Left renal cortex interstitium (tissue), 4 donors: ENCODE measurements around the gene ZNF24. TPM values are rescaled to one million over a fixed set of nuclear protein-coding genes. Genes with fewer than 3 reads are reported as not detected.

Source experiments
- DNase-seq, 4 donors: peaks; one replicate each; pipeline ENCODE4 v3.0.0-alpha.2; 2013; ENCODE audit warnings: low read depth in 4 of 4, low spot score in 2 of 4, missing footprints in 1 of 4
- polyA plus RNA-seq, 4 donors: library from polyadenylated mRNA; unstranded; fragments of 120-200 nt; gene quantifications; one replicate each; pipeline ENCODE4 v1.2.1, GENCODE V29; 2013; ENCODE audit not compliant: insufficient read length in 4 of 4

Gene ZNF24
- polyA plus RNA-seq, 4 donors, result 67.7 to 77.6 (median 74.3) TPM

- DNase-seq, result no peak
Observed at GRCh38 chr18:35306588-35307250, 37.5 kb downstream of the ZNF24 start.

GRCh38 chr18:35303610-35304009, 40.6 kb downstream of the ZNF24 start:
- DNase-seq, result no peak

GRCh38 chr18:35296060-35296459, 48.2 kb downstream of the ZNF24 start:
- DNase-seq, result no peak

- DNase-seq, result no peak
Observed at GRCh38 chr18:35291166-35291565, 53.1 kb downstream of the ZNF24 start.

GRCh38 chr18:35290094-35290735, 54.0 kb downstream of the ZNF24 start, which contains the start of gene ZSCAN30:
ZSCAN30 (minus strand) TSS chr18:35290229; CDS start chr18:35264352, 25,877 bp downstream.
- DNase-seq, result peak; percentile 90 to 94 (median 92)

GRCh38 chr18:35289727-35290093, 54.5 kb downstream of the ZNF24 start:
- DNase-seq, result peak in 2 of 4 donors; percentile 5 to 60

- DNase-seq, result peak in 2 of 4 donors; percentile 5 to 34
Observed at GRCh38 chr18:35289293-35289692, 54.9 kb downstream of the ZNF24 start.

GRCh38 chr18:35284841-35285240, 59.4 kb downstream of the ZNF24 start:
- no peak for DNase-seq

GRCh38 chr18:35283923-35284794, 60.1 kb downstream of the ZNF24 start:
- no peak for DNase-seq

GRCh38 chr18:35282353-35282752, 61.9 kb downstream of the ZNF24 start:
- no peak for DNase-seq

Other genes with a start within 250 kb of the ZNF24 start
- gene ZNF397, start 103.4 kb downstream of the ZNF24 start, polyA plus RNA-seq, result 10 to 100 TPM; 40.3 to 90.2 (median 61.0) TPM
- gene ZSCAN30, start 54.2 kb downstream of the ZNF24 start, polyA plus RNA-seq, result 10 to 100 TPM; 26.6 to 66.3 (median 43.7) TPM
- 1 to 10 TPM; 5.0 to 7.4 (median 5.8) TPM for gene ZNF396, start 32.9 kb upstream of the ZNF24 start, polyA plus RNA-seq
- 10 to 100 TPM; 26.9 to 31.9 (median 30.2) TPM for gene INO80C, start 153.5 kb upstream of the ZNF24 start, polyA plus RNA-seq
- 10 to 100 TPM; 53.8 to 76.8 (median 65.6) TPM for gene GALNT1, start 237.3 kb upstream of the ZNF24 start, polyA plus RNA-seq